Islet of Langerhans (tissue), 1 donor: ENCODE measurements around the gene CCDC187.

Source experiments
- FAIRE-seq: peaks from one replicate; lab custom pipeline; 2011; peaks lifted over from hg19 to GRCh38; lab: Jason Lieb, UNC

Gene CCDC187

DNA sequence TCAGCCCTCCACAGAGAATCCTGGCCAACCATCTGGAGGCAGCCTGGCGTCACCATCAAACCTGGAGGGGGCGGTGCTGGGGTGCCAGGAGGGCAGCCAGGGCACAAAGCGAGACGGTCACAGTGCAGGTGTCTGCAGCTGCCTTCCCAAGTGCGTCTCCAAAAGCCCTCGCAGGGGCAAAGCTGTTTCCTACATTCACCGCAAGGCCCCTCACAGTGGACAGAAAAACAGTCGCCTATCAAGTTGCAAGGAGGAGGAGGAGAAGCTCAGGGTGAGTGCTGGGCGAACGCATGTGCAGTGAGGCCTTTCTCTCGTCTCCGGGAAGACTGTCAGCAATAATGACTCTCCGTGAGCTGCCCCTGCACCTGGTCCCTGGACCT is 81.0 kb downstream of the CCDC187 start:
- no peak for FAIRE-seq

DNA sequence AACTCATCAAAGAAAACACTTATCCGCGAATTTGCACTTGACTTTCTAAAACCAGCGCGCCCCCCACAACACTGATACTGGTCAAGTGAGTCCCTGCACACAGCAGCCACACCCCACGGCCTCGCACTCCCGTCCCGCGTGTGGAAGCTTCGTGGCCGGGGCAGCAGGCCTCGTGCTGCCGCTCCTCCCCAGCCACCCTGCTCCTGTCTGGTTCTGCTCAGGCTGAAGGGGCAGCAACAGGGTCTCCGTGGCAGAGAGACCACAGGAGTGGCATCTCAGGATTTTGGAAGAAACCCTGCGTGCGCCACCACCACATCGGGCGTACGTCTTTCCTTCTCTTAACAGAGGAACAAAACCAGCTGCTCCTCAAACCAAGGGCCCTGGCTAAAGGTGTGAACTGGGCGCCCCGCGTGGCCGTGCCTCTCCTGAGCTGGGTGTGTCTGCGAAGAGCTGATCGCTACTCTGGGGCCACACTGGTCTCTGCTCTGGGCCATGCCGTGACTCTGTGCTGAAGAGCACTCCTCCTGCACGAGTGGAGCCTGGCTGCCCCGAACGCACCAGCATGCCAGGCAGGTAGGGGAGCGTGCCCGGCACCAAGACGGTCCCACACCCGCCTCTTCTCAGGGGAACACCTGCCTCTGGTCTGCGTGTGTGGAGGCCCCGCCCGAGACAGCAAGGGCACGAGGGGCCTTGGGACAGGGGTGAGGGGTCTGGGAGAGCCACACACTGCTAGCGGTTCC is 81.6 kb downstream of the CCDC187 start:
- no peak for FAIRE-seq

DNA sequence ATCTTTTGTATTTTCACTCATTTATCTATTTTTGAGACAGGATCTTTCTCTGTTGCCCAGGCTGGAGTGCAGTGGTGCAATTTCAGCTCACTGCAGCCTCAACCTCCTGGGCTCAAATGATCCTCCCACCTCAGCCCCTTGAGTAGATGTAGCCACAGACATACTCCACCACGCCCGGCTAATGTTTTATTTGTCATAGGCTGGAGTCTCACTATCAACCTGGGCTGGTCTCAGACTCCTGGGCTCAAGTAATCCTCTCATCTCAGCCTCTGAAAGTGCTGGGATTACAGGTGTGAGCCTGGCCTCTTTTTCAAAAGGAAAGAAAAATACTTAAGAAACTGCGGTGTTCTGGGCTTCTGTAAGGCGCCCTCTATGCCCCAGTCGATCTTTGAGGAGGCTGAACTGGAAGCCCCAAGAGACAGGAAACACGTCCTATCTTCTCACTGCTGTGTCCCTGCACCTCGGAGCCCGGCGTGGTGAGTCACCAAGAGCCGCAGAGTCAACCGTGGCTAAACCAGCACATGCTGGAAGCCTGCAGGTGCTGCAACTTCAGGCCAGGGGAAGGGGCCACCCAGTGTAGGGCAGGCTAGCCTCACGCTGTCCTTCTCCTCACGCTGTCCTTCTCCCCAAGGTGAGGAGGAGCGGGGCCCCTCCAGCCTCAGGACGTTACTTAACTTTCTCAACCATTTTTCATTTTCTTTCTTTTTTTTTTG is 83.7 kb downstream of the CCDC187 start:
- FAIRE-seq: no peak

DNA sequence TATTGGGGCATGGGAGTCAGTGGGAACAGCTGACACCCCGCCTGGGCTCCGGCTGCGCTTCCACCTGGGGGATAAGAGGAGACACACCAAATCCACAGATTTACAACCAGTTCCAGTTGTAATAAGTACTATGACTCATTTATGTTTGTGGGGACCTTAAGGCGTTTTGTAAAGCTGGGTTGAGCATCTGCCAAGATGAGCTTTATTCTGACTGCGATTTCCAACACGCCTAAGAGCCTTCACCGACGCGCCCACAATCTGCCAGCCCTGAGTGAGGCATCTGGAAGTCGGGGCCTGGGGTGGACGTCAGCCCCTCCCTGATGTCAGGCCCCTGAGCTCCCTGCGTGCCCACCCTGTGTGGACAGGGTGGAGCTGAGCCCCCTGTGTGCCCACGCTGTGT is 84.6 kb downstream of the CCDC187 start:
- no peak for FAIRE-seq

DNA sequence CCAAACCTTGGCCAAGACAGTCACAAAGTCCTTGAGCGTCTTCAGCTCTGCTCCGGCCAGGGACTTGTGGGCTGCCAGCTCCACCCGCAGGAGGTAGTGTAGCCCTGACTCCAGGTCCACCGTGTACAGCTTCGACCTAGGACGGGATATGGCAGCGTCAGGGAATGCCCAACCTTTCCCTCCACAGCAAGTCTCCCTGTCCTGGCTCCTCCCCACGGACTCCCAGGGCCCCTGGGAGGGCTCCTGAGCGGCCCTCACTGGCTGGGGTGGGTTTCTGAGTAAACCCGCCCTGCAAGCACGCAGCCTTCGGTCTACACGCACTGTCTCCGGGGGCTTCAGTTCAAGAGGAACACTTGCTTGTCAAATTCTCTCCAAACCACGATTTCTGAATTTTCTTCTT is 85.2 kb downstream of the CCDC187 start:
- FAIRE-seq: no peak

DNA sequence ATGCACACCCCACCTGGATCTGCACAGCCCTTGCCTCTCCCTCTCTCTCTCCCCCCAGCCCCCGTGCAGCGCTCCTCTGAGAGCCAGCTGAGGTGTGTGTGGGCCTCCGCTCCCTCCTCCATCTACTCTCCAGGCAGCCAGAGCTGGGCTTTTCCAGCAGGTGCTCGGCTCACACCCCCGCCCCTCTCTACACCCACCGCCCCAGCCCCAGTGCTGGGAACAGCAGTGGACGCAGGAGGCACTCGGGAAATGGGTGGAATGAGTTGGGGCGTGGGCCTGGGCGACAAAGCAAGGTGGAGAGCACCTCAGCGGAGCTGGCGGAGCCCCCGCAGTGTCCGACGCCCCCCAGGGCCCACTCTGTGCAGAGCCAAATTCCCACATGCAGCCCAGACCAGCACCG is 85.6 kb downstream of the CCDC187 start:
- FAIRE-seq: no peak

DNA sequence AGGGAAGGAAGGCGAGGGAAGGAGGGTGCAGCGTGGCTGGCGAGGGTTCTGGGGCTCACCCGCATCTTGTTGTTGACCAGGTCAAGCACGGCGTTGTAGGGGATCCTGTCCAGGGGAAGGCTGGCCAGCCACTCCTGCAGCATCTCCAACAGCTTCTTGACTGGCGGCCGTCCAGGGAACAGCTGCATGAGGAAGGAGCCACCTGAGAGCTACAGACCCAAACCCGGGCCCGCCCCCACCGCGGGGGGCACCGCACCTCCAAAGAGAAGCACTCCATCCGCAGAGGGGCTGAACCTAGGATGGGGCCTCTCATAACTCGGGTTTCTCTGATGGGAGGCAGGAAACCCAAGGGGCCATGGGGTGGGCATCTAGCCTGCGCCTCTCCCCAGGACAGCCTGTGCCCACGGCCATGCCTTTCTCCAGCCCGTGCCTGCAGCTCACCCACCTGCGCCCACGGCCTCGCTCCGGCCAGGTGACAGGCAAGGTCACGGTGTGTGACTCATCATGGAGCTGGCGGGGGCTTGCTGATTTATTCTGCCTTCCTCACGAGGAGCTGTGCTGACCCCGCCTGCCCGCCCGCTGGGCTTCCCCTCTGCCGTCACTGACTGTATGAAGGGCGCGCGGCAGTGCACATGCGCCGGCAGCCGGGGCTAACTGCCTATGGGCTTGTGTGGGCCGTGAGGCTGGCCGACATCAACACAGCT is 87.2 kb downstream of the CCDC187 start:
- no peak for FAIRE-seq

DNA sequence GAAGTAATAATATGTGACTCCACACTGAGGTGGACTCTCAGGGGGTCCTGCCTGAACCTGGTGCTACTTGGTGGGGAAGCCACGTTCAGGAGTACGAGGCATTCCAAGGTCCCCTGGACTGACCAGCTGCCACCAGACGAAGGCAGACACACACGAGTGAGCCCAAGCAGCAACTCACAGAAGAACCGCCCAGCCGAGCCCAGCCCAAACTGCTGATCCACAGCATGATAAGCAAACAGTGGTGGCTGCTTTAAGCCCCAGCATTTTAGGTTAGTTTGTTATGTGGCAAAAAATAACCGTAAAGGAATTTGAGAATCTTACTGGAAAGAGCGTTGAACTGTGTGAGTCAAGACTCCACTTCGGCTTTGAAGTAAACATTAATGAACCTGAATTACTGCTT is 90.2 kb downstream of the CCDC187 start:
- no peak for FAIRE-seq

DNA sequence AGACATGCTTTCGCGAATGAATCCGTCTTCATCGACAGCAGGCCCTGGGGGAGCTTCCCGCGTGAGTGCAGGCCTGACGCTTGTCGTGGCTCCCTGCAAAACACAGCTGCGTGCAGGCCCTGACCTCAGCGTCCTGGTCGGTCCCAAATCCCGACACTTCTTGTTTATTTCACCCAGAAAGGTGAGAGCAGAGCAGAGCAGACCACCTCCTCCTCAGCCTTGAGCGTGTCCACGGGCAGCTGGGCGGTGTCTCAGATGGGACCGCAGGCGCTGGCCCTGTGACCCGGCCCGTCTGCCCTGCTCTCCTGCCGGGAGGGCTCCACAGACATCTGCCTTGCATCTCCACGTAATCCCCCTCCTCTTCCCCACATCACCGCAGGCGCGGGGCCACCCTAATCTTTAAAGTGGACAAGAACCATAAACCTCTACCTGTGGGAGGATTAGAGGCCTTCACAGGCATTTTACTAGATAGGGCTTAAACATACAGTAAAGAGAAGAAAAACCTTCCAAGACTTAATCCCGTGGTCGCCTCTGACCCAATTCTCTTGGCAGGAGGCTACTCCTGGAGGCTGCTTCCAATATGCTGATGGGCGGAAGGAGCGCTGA is 91.4 kb downstream of the CCDC187 start:
- FAIRE-seq: no peak

DNA sequence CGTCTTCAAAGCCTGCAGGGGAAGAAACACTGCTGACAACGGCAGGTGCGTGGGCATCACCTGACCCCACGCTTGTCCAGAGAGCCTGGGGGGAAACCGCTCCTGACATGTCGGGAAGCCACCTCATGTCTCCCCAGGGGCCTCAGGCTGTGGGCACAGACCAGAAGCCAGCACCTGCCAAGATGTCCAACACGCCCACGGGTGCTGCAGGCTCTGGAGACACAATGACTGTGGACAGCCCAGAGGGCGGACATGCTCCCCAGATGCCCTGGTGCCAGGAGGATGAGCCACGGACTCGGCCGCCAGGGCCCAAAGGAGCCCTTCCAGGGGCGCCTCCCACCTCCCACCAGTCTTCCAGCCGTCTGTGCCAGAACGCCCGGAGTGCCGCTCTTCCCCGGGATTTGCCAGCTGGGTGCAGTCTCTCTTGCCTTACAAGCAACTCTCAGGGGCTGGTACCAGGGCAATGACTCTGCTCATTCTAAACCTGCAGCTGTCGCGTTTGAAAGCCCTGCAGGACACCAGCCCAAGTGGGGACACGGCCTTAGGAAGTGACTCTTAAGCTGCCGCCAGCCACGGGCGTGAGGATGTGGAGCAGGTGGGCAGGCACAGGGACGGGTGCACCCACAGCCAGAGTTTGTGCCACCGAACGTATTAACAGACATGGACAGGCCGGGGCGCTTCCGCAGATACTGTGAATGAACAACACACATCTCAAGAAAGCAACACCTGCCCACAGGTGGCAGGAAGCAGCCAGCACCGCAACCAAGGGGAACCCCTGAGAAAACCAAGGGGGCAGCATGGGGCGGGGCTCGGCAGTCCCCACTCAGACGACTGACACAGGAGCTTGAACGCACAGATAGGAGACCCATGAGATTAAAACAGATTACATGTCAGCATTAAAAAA is 92.2 kb downstream of the CCDC187 start:
- FAIRE-seq: no peak

DNA sequence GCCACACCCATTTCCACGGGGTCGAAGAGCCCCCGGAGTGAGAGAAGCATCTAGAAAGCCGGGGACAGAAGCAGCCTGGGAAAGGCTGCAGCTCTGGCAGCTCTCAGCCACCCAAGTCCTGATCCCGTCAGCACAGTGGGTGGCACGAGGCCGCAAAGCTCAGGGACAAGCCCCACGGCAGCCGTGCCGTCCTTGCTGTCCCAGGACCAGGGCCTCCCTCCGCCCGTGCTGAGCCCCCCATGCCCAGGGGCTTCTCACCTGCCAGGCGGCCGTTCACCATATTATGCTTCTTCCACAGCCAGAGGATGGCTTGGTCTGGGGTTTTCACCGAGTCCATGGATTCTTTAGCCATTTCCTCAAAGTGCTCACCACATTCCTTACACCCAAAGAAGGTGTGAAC is 92.9 kb downstream of the CCDC187 start:
- FAIRE-seq: no peak

DNA sequence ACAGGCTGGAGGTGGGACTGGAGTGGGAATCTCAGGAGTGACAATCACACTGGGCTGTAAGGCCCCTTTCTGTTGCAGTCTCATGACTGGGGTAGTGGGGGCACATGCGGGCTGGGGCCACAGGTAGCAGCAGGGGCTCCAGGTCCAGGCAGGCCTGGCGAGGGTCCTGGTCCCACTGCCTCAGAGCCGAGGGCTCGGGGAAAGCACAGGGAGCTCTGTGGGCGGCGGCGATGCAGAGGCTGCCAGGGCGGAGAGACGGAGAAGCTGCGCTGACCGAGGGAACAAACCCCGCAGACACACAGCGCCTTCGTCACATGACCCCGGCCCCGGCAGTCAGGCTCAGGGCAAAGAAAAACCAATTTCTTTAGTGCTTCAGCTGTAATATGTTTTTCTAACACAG is 93.6 kb downstream of the CCDC187 start:
- no peak for FAIRE-seq

DNA sequence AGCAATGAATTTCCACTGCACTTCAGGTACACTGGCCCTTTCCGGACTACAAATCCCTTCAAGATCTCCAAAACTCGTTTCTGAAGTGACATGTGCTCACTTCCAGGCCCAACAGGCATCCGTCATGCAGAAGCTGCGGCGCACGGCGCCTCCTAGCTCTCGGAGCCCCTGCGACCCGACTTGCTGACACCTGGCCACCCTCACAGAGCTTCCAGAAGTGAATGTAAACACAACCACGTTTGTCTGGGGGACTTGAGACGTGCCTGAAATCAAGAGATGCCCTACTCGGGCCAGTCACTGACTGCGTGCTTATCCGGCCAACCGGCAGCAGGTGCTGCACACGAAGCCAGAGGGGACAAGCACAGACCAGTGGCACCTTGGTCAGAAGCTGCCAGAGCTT is 94.1 kb downstream of the CCDC187 start:
- FAIRE-seq: no peak

DNA sequence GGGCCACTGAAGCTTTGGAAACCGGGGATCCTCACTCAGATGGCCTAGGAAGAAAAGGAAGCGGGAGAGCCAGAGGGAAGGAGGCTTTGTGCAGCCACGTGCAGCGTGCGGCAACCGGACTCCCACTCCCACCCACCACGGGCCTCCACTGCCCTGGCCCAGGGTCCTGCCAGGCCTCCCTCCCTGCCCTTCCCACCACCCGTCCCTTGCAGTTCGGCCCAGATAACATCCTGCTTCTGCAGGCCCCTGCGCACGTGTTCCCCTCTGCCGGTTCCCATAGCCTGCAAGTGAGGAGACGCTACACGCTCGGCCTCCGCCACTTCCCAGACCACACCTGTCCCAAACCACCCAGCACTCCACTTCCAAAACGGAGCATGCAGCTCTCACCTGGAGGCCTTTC is 94.7 kb downstream of the CCDC187 start:
- FAIRE-seq: no peak

DNA sequence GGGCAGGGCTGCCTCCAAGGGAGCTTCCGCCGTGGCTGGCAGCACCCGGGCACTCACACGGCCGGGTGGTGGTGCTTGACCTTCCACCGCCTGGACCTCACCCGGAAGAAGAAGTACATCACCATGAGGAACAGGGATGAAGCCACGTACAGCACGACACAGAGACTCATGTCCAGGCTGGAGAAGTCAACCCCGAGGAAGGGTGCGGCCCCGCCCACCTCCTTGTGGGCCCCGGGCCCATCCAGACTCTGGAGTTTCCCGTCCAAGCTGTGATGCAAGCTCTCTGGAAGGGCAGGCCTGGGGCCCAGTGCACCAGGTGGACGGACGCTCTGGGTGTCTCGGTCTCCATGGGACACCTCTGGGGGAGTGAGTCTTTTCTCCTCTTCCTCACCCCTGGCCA is 95.2 kb downstream of the CCDC187 start:
- FAIRE-seq: no peak

DNA sequence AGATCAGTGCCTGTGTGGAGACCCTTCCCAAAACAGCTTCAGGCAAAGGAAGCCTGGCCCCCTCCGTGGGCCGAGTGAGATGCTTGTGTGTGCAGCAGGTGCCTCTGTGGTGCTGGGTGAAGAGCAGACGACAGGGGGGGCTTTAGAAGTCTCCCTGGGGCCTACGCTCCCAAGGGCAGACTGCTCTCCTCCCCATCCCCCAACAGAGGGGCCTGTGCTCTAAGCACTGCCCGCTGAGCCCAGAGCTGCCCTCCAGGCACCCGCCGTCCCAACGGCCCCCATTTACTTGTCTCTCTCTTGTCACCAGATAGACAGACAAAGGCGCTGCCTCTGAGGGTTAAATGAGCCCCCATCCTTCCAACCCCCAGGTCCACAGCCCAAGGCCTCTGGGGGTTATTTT is 96.3 kb downstream of the CCDC187 start:
- no peak for FAIRE-seq

DNA sequence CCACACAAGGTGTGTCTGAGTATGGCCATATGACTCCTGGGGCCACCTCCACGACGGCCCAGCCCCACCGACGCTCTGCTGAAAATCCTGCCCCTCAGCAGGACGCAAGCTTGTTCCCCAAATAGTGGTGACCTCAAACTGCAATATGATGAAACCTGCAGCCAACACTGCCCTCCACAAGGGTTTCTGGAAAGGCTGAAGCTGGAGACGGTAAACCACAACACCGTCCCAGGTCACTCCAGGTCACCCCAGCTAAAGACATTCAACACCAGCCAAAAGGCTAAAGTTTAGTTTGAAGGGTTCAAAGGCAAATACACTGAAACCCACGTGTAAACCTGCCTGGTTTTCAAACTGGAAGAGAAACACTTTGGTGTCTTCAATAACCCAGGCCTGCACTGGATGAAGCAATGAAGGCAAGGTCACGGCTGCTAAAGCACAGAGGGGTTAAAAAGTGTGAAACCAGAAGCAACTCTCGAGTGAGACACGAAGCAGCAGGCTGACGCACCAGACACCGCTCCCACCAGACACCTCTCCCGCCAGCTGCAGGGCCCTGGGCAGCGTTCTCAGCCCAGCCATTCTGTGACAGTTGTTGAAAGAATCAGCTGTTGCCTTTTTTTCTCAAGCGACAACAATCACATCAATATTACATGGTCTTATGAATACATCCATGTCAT is 97.2 kb downstream of the CCDC187 start:
- no peak for FAIRE-seq

DNA sequence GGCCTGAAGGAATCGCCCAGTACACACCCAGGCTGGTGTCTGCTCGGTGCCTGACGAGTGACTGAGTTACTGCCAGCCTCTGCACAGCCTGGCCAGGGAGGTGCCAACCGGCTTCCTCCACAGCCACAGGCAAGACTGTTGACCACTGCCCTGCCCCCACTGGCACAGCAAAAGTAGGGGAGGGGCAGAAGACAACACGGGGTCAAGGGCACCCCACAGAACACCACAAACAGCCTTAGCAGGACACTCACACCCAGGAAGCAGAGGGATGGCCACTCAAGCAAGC is 98.2 kb downstream of the CCDC187 start:
- FAIRE-seq: no peak

DNA sequence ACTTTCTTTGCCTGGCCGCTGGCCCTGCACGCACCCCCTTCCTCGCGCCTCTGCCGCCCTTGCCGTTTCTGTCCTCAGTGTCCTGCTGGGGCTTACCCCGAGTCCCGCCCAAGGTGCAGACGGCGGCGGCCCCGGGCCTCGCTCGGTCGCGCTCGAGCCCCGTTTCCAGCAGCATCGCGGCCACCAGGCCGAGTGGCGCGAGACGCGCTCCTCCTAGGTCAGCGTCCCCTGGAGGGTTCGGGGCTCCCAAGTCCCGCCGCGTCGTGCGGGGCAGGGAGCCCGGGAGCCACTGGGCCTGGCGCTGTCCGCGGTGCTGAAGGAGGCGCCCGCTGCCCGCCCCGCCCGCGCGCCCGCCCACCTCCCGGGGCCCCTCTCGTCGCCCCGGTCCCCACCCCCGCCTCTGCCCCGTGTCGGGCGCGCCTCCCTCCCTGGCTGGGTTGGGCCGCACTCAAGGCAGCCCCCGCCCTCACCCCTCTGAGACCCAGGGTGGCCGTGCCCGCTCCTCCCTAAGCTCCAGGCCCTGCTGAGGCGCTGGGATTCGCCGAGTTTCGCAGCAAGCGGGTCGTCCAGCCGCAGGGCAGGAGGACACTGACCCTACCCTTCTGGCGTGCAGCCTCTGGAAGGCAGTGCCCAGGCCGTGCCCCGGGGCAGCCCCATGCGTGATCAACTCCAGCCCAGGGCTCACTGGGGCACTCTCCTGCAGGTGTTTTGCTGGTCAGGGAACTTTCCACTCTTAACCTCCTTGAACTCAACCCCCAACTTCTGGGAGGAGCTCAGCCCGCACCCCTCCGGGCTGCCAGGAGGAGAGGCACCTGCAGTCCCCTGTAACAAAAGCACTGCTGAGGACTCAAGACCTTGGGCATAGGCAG is 98.8 kb downstream of the CCDC187 start, which contains the start of gene LHX3:
Gene LHX3, minus strand, starts transcription at position 291 of the 869 bp plus-strand sequence. Its CDS starts 116 bp downstream, at position 175.
- no peak for FAIRE-seq

DNA sequence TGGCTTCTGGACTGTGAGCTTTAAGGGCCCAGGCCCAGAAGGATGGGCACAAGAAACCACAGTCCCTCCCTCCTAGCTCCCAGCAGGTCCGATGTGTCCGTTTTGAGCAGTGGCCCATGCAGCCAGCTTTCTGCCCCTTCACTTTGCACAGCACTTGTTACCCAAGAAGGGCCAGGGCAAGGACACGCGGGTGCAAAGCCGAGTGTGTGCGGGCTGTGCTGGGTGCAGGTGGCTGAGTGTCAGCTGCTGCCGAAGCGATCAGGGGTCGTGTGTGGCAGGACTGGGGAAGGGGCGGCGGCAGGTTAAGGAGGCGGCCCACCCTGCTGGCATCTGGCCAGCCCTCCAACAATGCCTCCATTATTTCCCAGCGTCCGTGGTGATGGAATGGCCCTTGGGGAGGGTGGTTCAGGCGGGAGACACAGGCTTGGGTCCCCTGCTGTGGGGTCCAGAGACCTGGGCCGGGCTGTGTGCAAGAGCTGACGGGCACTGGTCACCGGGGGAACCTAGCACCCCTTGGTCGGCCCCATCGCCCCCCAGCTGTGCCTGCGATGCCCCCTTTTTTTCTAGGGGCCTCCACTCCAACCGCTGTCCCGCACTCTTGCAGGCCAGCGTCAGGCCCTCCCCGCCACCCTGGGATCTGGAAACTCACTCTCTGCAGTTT is 99.6 kb downstream of the CCDC187 start:
- no peak for FAIRE-seq
